Activated CD8-positive, alpha-beta T cell treated with anti-CD3 and anti-CD28 coated beads for 36 hours (primary cell): Measurements from ENCODE around the gene TAF11. TPM values are rescaled to one million over a fixed set of nuclear protein-coding genes. Genes with fewer than 3 reads are reported as not detected.

ENCODE experiments used
- ATAC-seq: fragments of 200-7000 bp; cut with Tn5 transposase; one replicate; pipeline ENCODE4 v1.10.0; 2021; ENCODE audit warnings: mild to moderate bottlenecking, moderate library complexity
- CTCF ChIA-PET: fragments of 350-600 bp; sonication (Branson Sonifier 250); formaldehyde crosslinking; loops from one replicate; lab custom pipeline; 2021; ENCODE audit warnings: antibody characterized with exemption; lab: Charles Lee
- POLR2A ChIA-PET: fragments of 350-600 bp; sonication (Branson Sonifier 250); formaldehyde crosslinking; loops from one replicate; lab custom pipeline; 2021; ENCODE audit warnings: antibody characterized with exemption; lab: Charles Lee
- DNase-seq: peaks from one replicate; pipeline ENCODE4 v3.0.0-alpha.2; 2020
- H3K27ac Mint-ChIP-seq: one replicate; pipeline ENCODE4 v1.8.0; 2021; ENCODE audit warnings: mild to moderate bottlenecking, mixed read lengths
- H3K27me3 Mint-ChIP-seq: one replicate; pipeline ENCODE4 v1.8.0; 2021; ENCODE audit warnings: mixed read lengths
- H3K36me3 Mint-ChIP-seq: one replicate; pipeline ENCODE4 v1.8.0; 2021; ENCODE audit warnings: low read depth, mixed read lengths
- H3K4me1 Mint-ChIP-seq: one replicate; pipeline ENCODE4 v1.8.0; 2021; ENCODE audit warnings: low read depth, mixed read lengths
- H3K4me3 Mint-ChIP-seq: one replicate; pipeline ENCODE4 v1.8.0; 2021; ENCODE audit warnings: mild to moderate bottlenecking, moderate library complexity, mixed read lengths
- H3K9me3 Mint-ChIP-seq: one replicate; pipeline ENCODE4 v1.8.0; 2021; ENCODE audit warnings: mixed read lengths
- intact Hi-C: fragments of 100-400 bp; cut with micrococcal nuclease; formaldehyde crosslinking; loops from one replicate; pipeline ENCODE4 v1.10.0; 2022
- total RNA-seq, 2 experiments: library from RNA; stranded (reverse); gene quantifications; one replicate each; pipeline ENCODE4 v1.2.3, GENCODE V29; 2021
- TF ChIP-seq, protein P1 (sequence below): fragments of 200-600 bp; IDR thresholded peaks from one replicate; pipeline ENCODE4 v1.8.0; 2022; ENCODE audit warnings: antibody characterized with exemption, mild to moderate bottlenecking

TAF11 gene
- total RNA-seq, 2 experiments from 2014 or later: 29.3 to 29.4 TPM

DNA sequence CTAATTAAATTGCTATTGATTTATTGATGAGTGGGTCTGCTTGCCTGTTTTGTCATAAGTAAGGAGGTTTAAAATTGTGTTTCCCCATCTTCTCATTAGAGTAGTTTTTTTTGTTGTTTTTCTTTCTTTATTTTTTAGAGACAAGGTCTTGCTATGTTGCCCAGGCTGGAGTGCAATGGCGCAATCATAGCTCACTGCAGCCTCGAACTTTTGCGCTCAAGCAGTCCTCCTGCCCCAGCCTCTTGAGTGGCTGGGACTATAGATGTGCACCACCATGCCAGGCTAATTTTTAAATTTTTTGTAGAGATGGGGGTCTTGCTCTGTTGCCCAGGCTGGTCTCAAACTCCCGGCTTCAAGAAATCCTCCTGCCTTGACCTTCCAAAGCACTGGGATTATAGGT, 32.3 kb upstream of the TAF11 start:
- DNase-seq (no peak), ATAC-seq (no peak)
- TF ChIP-seq, protein P1, sequence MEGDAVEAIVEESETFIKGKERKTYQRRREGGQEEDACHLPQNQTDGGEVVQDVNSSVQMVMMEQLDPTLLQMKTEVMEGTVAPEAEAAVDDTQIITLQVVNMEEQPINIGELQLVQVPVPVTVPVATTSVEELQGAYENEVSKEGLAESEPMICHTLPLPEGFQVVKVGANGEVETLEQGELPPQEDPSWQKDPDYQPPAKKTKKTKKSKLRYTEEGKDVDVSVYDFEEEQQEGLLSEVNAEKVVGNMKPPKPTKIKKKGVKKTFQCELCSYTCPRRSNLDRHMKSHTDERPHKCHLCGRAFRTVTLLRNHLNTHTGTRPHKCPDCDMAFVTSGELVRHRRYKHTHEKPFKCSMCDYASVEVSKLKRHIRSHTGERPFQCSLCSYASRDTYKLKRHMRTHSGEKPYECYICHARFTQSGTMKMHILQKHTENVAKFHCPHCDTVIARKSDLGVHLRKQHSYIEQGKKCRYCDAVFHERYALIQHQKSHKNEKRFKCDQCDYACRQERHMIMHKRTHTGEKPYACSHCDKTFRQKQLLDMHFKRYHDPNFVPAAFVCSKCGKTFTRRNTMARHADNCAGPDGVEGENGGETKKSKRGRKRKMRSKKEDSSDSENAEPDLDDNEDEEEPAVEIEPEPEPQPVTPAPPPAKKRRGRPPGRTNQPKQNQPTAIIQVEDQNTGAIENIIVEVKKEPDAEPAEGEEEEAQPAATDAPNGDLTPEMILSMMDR: no peak
- Mint-ChIP-seq H3K4me1 (peaks cover 11% of the 10 kb centered on the region), H3K36me3 (peaks cover 1% of the 10 kb centered on the region), H3K4me3 (no peak overlapping the region), H3K27me3 (no peaks in the 10 kb centered on the region), H3K27ac (no peak overlapping the region), H3K9me3 (no peaks in the 10 kb centered on the region)
- intact Hi-C loops: no loop called here
- ChIA-PET CTCF (no interaction called here), POLR2A (no interaction called here)

- DNase-seq: no peak
These were observed 31.8 kb upstream of the TAF11 start for GRCh38 chr6:34919651-34920050.

GRCh38 chr6:34917626-34918285, 29.9 kb upstream of the TAF11 start:
- Mint-ChIP-seq H3K4me3 (no peak overlapping the region), H3K27ac (no peak overlapping the region), H3K27me3 (no peaks in the 10 kb centered on the region), H3K36me3 (peaks cover 1% of the 10 kb centered on the region), H3K9me3 (no peaks in the 10 kb centered on the region), H3K4me1 (peaks cover 19% of the 10 kb centered on the region)
- intact Hi-C loops: no loop called here
- TF ChIP-seq, protein P1: no peak
- POLR2A ChIA-PET: no interaction called here
- ATAC-seq (no peak), DNase-seq (no peak)
- CTCF ChIA-PET: interaction anchor here (1.0 kb wide), 1 partner anchor 28 kb away, joined by 3 read pairs; the partner anchor contains the start of gene ANKS1A

More at GRCh38 chr6:34919651-34920050, 31.8 kb upstream of the TAF11 start:
- ChIA-PET CTCF (no interaction called here), POLR2A (no interaction called here)
- TF ChIP-seq, protein P1: no peak
- no peaks in the 10 kb centered on the region for H3K9me3 Mint-ChIP-seq
- intact Hi-C loops: no loop called here
- peaks cover 11% of the 10 kb centered on the region for H3K4me1 Mint-ChIP-seq
- ATAC-seq: no peak
- H3K4me3 Mint-ChIP-seq: no peak overlapping the region
- H3K27ac Mint-ChIP-seq: no peak overlapping the region
- peaks cover 1% of the 10 kb centered on the region for H3K36me3 Mint-ChIP-seq
- no peaks in the 10 kb centered on the region for H3K27me3 Mint-ChIP-seq

- intact Hi-C loops: no loop called here
- POLR2A ChIA-PET: no interaction called here
- no peaks in the 10 kb centered on the region for H3K9me3 Mint-ChIP-seq
These were observed 28.6 kb upstream of the TAF11 start for GRCh38 chr6:34916348-34916967.

More at GRCh38 chr6:34916348-34916967, 28.6 kb upstream of the TAF11 start:
- CTCF ChIA-PET: no interaction called here
- H3K27ac Mint-ChIP-seq: no peak overlapping the region
- H3K27me3 Mint-ChIP-seq: no peaks in the 10 kb centered on the region
- H3K4me1 Mint-ChIP-seq: peaks cover 29% of the 10 kb centered on the region
- ATAC-seq: no peak
- DNase-seq: no peak
- H3K4me3 Mint-ChIP-seq: no peak overlapping the region
- TF ChIP-seq, protein P1: no peak
- peaks cover 1% of the 10 kb centered on the region for H3K36me3 Mint-ChIP-seq
